HCT116 (cell line): ENCODE measurements around the gene CDKN1A.

Experiments used
- CBX3 ChIP-seq: IDR thresholded peaks from 2 replicates; pipeline ENCODE4 v1.6.1; 2012; ENCODE audit warnings: low read depth
- CTCF ChIP-seq, 3 experiments: fragments of 200-600 bp in 1 of 3; sonication (generic) in 1 of 3; IDR thresholded peaks in 2 of 3; conservative IDR thresholded peaks in 1 of 3; 2 replicates each; pipeline ENCODE4 v1.5.1; 2012 to 2017; ENCODE audit warnings: low read depth in 2 of 3, low read length in 2 of 3, antibody characterized with exemption in 1 of 3, borderline replicate concordance in 1 of 3, control low read depth in 1 of 3, mild to moderate bottlenecking in 1 of 3, mixed read lengths in 1 of 3, mixed run types in 1 of 3, moderate library complexity in 1 of 3; ENCODE audit not compliant: insufficient read depth in 1 of 3
- ELF1 ChIP-seq: IDR thresholded peaks from 2 replicates; pipeline ENCODE4 v1.6.1; 2012; ENCODE audit warnings: low read depth, borderline replicate concordance
- EZH2 ChIP-seq: fragments of 200-600 bp; sonication (generic); IDR thresholded peaks from 2 replicates; pipeline ENCODE4 v1.6.1; 2017; ENCODE audit warnings: antibody characterized with exemption, mixed run types
- MAX ChIP-seq: IDR thresholded peaks from 2 replicates; pipeline ENCODE4 v1.6.1; 2012
- POLR2A ChIP-seq: IDR thresholded peaks from 2 replicates; pipeline ENCODE4 v1.7.0; 2011; ENCODE audit warnings: borderline replicate concordance; ENCODE audit not compliant: insufficient read depth, insufficient read length; ENCODE audit errors: extremely low read depth
- RAD21 ChIP-seq: IDR thresholded peaks from 2 replicates; pipeline ENCODE4 v1.6.1; 2012; ENCODE audit warnings: low read depth, mild to moderate bottlenecking
- REST ChIP-seq: IDR thresholded peaks from 2 replicates; pipeline ENCODE4 v1.6.1; 2012; ENCODE audit warnings: low read depth
- SP1 ChIP-seq: IDR thresholded peaks from 2 replicates; pipeline ENCODE4 v1.6.1; 2012; ENCODE audit warnings: low read depth
- SRF ChIP-seq: IDR thresholded peaks from 2 replicates; pipeline ENCODE4 v1.6.1; 2012; ENCODE audit warnings: low read depth
- YY1 ChIP-seq: IDR thresholded peaks from 2 replicates; pipeline ENCODE4 v1.6.1; 2011; ENCODE audit warnings: low read length, low read depth, moderate library complexity, mild to moderate bottlenecking; ENCODE audit not compliant: insufficient replicate concordance; ENCODE audit errors: extremely low read depth

GRCh38 chr6:36722879-36723278, 44.4 kb downstream of the CDKN1A start:
- no peak for TF ChIP-seq POLR2A
- no peak for TF ChIP-seq RAD21
- TF ChIP-seq CTCF (IDR thresholded peaks at IDR 0.05 in 2 of 3, conservative IDR thresholded peaks at IDR 0.05 in 1 of 3; ENCODE audit: borderline replicate concordance in 1 of 3, insufficient read depth in 1 of 3, low read depth in 2 of 3, low read length in 2 of 3): no peak
- no peak for TF ChIP-seq CBX3
- TF ChIP-seq SRF: no peak
- TF ChIP-seq REST: no peak
- TF ChIP-seq YY1: no peak
- TF ChIP-seq SP1: no peak
- no peak for TF ChIP-seq EZH2
- TF ChIP-seq MAX: no peak
- TF ChIP-seq ELF1: no peak
